ENCODE results near the gene BUD31.

GRCh38 chr7:99406557-99406956, 2.2 kb upstream of the BUD31 start:
- TF ChIP-seq POLR2AphosphoS5 (IDR thresholded peaks at IDR 0.05) (no peak), EP300 (IDR thresholded peaks at IDR 0.05) (no peak)
- TF ChIP-seq, protein P1, sequence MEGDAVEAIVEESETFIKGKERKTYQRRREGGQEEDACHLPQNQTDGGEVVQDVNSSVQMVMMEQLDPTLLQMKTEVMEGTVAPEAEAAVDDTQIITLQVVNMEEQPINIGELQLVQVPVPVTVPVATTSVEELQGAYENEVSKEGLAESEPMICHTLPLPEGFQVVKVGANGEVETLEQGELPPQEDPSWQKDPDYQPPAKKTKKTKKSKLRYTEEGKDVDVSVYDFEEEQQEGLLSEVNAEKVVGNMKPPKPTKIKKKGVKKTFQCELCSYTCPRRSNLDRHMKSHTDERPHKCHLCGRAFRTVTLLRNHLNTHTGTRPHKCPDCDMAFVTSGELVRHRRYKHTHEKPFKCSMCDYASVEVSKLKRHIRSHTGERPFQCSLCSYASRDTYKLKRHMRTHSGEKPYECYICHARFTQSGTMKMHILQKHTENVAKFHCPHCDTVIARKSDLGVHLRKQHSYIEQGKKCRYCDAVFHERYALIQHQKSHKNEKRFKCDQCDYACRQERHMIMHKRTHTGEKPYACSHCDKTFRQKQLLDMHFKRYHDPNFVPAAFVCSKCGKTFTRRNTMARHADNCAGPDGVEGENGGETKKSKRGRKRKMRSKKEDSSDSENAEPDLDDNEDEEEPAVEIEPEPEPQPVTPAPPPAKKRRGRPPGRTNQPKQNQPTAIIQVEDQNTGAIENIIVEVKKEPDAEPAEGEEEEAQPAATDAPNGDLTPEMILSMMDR (IDR thresholded peaks at IDR 0.05): no peak
